Measurements from ENCODE around the gene SUSD3.

Gene SUSD3

DNA sequence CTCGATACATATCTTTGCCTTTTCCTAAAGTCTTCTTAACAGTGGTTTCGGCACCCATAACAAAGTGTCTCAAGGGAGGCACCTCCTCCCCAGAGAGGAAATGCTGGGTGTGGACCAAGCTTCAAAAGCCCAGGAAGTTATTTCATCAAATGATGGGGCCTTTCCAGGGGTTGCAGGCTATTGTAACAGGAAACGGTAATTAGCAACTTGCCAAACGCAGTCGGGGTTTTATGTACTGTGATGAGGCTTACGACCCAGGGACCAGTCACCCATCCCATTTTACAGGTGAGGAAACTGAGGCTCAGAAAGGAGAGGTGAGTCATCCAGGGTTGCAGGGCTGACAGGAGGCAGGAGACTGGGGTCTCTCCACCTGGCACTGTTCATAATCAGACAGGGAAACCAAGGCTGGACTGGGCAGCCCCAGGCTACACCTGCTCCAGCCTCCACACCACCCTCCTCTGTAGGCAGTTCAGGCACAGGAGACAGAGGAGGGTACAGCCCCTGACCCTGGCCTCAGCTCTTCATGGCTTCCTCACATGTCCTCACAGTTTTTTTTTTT is 30.0 kb upstream of the SUSD3 start:
- no peak for DNase-seq (ENCODE audit: low spot score)

- DNase-seq (ENCODE audit: low spot score), result no peak
Measured at GRCh38 chr9:93030642-93031628, 27.6 kb upstream of the SUSD3 start.

- no peak for DNase-seq (ENCODE audit: low spot score)
Measured at GRCh38 chr9:93031629-93032430, 26.7 kb upstream of the SUSD3 start.

GRCh38 chr9:93032545-93032944 is 26.0 kb upstream of the SUSD3 start:
- no peak for DNase-seq (ENCODE audit: low spot score)

DNA sequence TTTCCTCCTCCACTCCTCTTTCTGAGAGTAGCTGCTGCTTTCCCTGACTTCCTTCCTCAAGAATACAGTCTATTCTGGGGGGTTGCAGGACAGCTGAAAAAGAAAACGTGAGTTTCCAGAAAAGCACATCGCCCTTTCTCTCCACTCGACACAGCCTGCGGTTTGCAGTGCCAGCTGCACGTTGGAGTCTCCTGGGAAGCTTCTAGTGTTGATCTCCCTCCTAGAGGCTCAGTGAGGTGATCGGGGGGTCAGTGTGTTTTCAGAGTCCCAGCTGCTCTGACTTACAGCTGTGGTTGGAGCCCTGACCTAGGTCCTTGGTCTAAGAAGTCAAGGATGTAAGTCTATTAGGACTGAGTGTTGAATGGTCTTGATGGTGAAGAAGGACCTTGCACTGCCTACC is 25.0 kb upstream of the SUSD3 start:
- DNase-seq (ENCODE audit: low spot score), result no peak

- DNase-seq (ENCODE audit: low spot score), result no peak
Measured at GRCh38 chr9:93035106-93035660, 23.3 kb upstream of the SUSD3 start.

GRCh38 chr9:93035821-93036351 is 22.6 kb upstream of the SUSD3 start:
- DNase-seq (ENCODE audit: low spot score), result peak; percentile 18

DNA sequence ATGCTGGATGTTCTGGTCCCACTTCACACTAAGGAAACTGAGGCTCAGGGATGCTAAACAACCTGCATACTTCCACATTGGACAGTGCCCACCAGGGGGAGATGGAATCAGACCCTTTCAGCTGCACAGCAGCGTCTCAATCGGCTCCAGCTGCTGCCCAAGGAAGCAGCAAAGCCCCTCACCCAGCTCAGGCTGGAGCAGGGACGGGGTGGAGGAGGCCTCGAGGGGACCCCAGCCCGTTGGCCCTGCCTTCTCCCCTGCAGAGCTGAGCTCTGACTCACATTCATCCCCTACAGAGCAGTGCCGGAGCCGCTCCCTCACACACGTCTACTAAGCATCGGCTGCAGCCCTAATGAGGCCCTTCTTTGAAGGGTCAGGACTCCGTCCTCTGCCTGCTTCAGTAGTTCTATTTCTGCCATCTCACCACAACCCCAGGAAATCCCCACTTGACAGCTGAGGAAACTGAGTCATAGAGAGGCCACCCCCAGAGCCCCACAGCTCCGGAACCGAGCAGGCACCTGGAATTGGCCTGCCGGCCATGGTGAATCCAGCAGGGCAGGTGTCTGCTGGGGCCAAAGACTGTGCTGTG is 21.5 kb upstream of the SUSD3 start:
- DNase-seq (ENCODE audit: low spot score), result no peak

DNA sequence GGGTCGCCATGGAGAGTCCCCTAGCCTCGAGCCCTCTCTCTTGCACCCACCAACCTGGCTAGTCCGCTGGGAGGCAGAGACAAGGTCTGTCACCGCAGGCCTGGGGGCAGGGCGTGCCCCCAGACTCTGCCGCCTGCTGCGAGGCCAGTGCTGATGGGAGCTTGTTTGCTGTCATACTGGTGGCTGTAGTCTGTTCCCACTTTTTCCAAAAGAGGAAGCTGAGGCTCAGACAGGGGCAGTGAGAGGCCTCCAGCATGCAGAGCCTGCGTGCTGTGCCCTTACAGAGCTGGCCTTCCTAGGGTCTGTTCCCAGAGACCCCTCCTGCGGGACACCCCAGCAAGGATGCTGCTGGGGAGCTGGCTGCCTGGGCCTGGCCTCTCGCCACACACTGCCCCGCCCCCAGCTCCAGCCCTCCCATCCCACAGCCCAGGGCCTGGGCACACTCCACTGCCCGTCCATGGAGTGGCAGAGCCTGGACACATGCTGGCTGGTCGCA is 21.0 kb upstream of the SUSD3 start:
- DNase-seq (ENCODE audit: low spot score), result no peak

- DNase-seq (ENCODE audit: low spot score), result no peak
Measured at GRCh38 chr9:93038918-93039317, 19.6 kb upstream of the SUSD3 start.

- no peak for DNase-seq (ENCODE audit: low spot score)
Measured at GRCh38 chr9:93039456-93039855, 19.0 kb upstream of the SUSD3 start.

GRCh38 chr9:93039976-93040375 is 18.5 kb upstream of the SUSD3 start:
- DNase-seq (ENCODE audit: low spot score), result no peak

DNA sequence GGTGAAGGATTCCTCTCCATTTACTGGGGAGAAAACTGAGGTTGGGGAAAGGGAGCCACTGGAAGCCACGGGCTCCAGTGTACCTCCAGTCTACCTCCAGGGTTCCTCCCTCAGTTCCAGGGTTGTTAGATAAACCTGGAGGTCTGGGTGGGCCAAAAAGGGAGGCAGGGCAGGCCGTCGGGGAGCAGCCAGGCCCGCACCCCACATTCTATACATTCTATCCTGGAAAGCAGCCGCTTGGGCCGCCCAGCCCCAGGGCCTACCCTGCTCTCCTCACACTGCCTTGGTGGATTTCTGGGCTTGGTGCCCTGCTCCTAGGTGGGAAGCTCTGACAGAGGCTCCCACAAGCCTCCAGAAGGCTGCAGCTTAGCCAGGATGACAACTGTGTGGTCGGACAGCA is 18.1 kb upstream of the SUSD3 start:
- no peak for DNase-seq (ENCODE audit: low spot score)

DNA sequence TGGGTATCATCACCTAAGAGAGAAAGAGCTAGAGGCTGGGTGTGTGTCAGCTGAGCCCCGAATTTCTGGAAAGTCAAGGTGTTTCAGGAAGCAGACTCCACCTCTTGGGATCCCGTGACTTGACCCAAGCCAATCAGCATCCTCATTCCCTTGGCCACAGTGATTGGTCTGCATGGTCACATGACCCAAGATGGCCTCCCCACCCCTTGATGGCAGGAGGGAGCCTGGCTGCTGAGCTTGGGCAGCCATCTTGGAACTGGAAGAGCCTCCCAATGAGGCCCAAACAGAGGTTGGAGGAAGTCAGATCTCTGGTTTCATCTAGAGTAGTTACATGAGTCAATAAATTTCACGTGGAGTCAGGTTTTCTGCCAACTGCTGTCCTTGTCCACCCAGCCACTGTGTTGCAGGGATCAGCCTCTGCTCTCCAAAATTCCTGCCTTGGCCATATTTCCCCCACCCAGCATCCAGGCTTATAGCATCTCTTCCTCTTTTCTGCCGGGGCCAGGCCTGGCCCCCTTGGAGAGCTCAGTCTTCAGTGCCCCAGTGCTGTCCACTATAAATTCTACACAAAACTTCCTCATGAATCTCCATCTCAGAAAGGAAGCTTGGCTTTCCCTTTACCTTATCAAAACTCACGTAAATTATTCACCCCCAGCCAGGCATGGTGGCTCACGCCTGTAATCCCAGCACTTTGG is 17.2 kb upstream of the SUSD3 start:
- no peak for DNase-seq (ENCODE audit: low spot score)

- DNase-seq (ENCODE audit: low spot score), result no peak
Measured at GRCh38 chr9:93043122-93043521, 15.4 kb upstream of the SUSD3 start.

- DNase-seq (ENCODE audit: low spot score), result no peak
Measured at GRCh38 chr9:93045521-93045920, 13.0 kb upstream of the SUSD3 start.

- no peak for DNase-seq (ENCODE audit: low spot score)
Measured at GRCh38 chr9:93048566-93049448, 9.7 kb upstream of the SUSD3 start.

DNA sequence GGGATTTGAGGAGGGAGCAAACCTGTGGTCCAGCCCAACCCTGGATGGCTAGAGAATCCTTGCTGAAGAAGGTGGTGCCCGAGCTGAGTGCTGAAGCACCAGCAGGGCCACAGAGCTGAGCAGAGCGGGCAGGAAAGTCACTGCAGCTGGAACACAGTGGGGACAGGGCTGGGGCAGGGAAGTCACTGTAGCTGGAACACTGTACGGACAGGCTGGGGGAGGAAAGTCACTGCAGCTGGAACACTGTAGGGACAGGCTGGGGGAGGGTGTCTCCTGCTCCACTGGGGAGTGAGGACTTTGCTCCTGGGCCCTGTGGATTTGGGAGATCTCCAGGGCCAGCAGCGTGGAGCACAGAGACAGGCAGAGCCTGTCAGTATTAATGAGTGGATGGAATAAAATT is 9.0 kb upstream of the SUSD3 start:
- DNase-seq (ENCODE audit: low spot score), result no peak

DNA sequence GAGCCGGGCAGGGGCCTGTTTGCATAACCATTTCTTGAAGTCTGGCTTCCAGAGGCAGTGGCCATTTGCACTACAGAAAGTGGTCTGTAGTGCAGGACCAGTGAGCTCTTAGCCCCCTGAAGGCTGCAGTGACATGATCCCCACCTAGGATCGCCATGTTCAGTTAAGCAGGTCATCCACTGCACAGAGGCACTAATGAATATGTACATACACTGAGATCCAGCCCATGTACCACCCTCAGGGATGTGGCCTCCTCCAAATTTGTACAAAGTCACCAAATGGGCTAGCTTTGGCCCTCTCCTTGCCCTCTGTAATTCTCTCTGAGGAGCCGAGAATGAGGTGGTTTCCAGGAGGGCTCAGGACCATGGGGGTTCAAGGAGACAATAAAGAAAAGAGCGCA is 8.3 kb upstream of the SUSD3 start:
- no peak for DNase-seq (ENCODE audit: low spot score)

Data from SK-N-DZ (cell line).